Prostate gland (tissue), 2 donors: ENCODE measurements around the gene GALNT16.

Source experiments
- POLR2A ChIP-seq: fragments of 450-650 bp; IDR thresholded peaks from one replicate; pipeline ENCODE4 v1.6.1; 2016; ENCODE audit warnings: antibody characterized with exemption, mild to moderate bottlenecking
- TF ChIP-seq, protein P1 (sequence below), 4 experiments: fragments of 200-600 bp in 2 of 4; fragments of 450-650 bp in 2 of 4; sonication (generic) in 2 of 4; IDR thresholded peaks; 1 replicate in 3 of 4; 2 replicates in 1 of 4; pipeline ENCODE4 v1.5.1; 2016 to 2019; ENCODE audit warnings: antibody characterized with exemption in 4 of 4, mild to moderate bottlenecking in 2 of 4, moderate library complexity in 2 of 4

DNA sequence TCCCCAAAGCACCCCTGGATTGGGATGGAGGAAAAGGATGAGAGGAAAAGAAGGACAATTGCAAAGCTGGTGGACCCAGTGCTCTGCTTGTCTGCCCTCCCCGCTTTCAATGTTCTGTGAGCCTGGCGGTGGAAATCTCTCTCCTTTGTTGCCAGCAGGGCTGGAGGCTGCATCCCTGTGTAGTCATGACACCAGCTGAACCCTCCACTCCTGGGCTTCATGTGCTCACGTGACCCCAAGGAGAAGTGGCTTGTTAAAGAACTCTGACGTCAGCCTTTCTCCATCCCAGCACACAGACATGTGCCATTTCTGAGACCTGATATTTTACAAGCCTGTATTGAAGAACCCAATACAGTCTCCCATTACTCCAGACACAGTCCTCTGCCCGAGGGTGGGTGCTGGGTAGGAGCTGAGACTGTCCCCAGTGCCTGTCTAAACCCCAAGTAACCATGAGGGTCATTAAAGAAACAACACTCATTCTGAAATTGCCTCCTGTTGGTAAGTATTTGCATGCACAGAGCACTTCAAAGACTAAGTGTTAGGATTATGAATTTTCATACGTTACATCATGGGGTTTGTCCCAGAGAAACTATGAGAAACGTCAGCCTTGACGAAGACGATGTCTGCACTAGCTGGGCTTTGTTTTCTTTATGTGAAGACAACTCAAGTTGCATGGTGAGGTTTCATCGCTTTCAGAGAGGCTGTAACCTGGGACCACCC lies 21.7 kb downstream of the GALNT16 start:
- no peak for TF ChIP-seq POLR2A
- TF ChIP-seq, protein P1, sequence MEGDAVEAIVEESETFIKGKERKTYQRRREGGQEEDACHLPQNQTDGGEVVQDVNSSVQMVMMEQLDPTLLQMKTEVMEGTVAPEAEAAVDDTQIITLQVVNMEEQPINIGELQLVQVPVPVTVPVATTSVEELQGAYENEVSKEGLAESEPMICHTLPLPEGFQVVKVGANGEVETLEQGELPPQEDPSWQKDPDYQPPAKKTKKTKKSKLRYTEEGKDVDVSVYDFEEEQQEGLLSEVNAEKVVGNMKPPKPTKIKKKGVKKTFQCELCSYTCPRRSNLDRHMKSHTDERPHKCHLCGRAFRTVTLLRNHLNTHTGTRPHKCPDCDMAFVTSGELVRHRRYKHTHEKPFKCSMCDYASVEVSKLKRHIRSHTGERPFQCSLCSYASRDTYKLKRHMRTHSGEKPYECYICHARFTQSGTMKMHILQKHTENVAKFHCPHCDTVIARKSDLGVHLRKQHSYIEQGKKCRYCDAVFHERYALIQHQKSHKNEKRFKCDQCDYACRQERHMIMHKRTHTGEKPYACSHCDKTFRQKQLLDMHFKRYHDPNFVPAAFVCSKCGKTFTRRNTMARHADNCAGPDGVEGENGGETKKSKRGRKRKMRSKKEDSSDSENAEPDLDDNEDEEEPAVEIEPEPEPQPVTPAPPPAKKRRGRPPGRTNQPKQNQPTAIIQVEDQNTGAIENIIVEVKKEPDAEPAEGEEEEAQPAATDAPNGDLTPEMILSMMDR (IDR thresholded peaks at IDR 0.05), result no peak
